ENCODE data around the gene LGR5. TPM values are rescaled to one million over a fixed set of nuclear protein-coding genes. Genes with fewer than 3 reads are reported as not detected.

The LGR5 gene
- total and polyA plus RNA-seq, 2 of the 13 experiments (the other 11 are each of a cell fraction or from before 2014, with no cell fraction given), result 37.0 to 121 TPM

- TF ChIP-seq NFAT5 (CRISPR knock-in tag; IDR thresholded peaks at IDR 0.05) (peak; percentile 73; the same call in 1 of the 2 replicates), HDAC2 (CRISPR knock-in tag; IDR thresholded peaks at IDR 0.05) (peak; percentile 18; the same call in 1 of the 2 replicates), GZF1 (CRISPR knock-in tag; IDR thresholded peaks at IDR 0.05) (peak; percentile 46; the same call in 1 of the 2 replicates), ETV6 (CRISPR knock-in tag; conservative IDR thresholded peaks at IDR 0.05) (peak; percentile 55; the same call in 1 of the 2 replicates), TIGD3 (CRISPR knock-in tag; IDR thresholded peaks at IDR 0.05; ENCODE audit: borderline replicate concordance) (0 out of 2 replicates have a peak, but pooled peaks have one; percentile 67), TEAD2 (CRISPR knock-in tag; IDR thresholded peaks at IDR 0.05) (no peak), PHF5A (CRISPR knock-in tag; IDR thresholded peaks at IDR 0.05; ENCODE audit: low read depth, unreplicated experiment) (peak; percentile 9), FOXK1 (CRISPR knock-in tag; IDR thresholded peaks at IDR 0.05; ENCODE audit: borderline replicate concordance, low read depth) (0 out of 2 replicates have a peak, but pooled peaks have one; percentile 45), ZNF430 (CRISPR knock-in tag; IDR thresholded peaks at IDR 0.05) (peak; percentile 45; the same call in 1 of the 2 replicates), TAF1 (CRISPR knock-in tag; IDR thresholded peaks at IDR 0.05) (peak; percentile 92), FOSL1 (CRISPR knock-in tag; IDR thresholded peaks at IDR 0.05; ENCODE audit: borderline replicate concordance) (0 out of 2 replicates have a peak, but pooled peaks have one; percentile 22), KMT2A (CRISPR knock-in tag; IDR thresholded peaks at IDR 0.05) (0 out of 2 replicates have a peak, but pooled peaks have one; percentile 19), POLR2A (IDR thresholded peaks at IDR 0.05; ENCODE audit: insufficient read depth in 1 of 2, low read depth in 2 of 2, low read length in 2 of 2) (peak; percentile 91 to 92), AKAP8 (CRISPR knock-in tag; IDR thresholded peaks at IDR 0.05) (0 out of 2 replicates have a peak, but pooled peaks have one; percentile 31), ZNF136 (CRISPR knock-in tag; IDR thresholded peaks at IDR 0.05; ENCODE audit: low read depth) (no peak; the same call in 1 of the 2 replicates), ZNF256 (CRISPR knock-in tag; conservative IDR thresholded peaks at IDR 0.05) (0 out of 2 replicates have a peak, but pooled peaks have one; percentile 14), ZNF704 (CRISPR knock-in tag; IDR thresholded peaks at IDR 0.05; ENCODE audit: borderline replicate concordance) (0 out of 2 replicates have a peak, but pooled peaks have one; percentile 64), KDM5B (CRISPR knock-in tag; IDR thresholded peaks at IDR 0.05; ENCODE audit: borderline replicate concordance) (peak; percentile 35; the same call in 1 of the 2 replicates), IRX3 (CRISPR knock-in tag; IDR thresholded peaks at IDR 0.05; ENCODE audit: borderline replicate concordance, low read depth) (peak; percentile 25; the same call in 1 of the 2 replicates), SOX13 (IDR thresholded peaks at IDR 0.05) (no peak), SOX13 (CRISPR knock-in tag; conservative IDR thresholded peaks at IDR 0.05 in 1 of 2, IDR thresholded peaks at IDR 0.05 in 1 of 2) (peak in 1 of 2 experiments; percentile 26; a peak in 1 of 4 replicates), KAT8 (CRISPR knock-in tag; IDR thresholded peaks at IDR 0.05) (peak; percentile 10; the same call in 1 of the 2 replicates)
These were observed at the start of gene LGR5 (continued) for GRCh38 chr12:71439613-71440344.
